IPS-18c (cell line): ENCODE measurements around the gene PCAT7.
A peak's percentile ranks its signal among the peaks of the same experiment; 100 is the strongest.
"Not testable (repeated sequence)": the region's sequence is repeated elsewhere in the genome, so short reads cannot be mapped to it uniquely, and the experiment has no call there.

Source experiments
- H3K4me3 ChIP-seq: 2 replicates; pipeline ENCODE4 v1.7.0; 2013; ENCODE audit warnings: low read depth, mild to moderate bottlenecking, low read length, moderate library complexity; ENCODE audit not compliant: insufficient read depth
- H3K9me3 ChIP-seq: one replicate; pipeline ENCODE4 v1.6.1; 2013; ENCODE audit warnings: mild to moderate bottlenecking, low read length, moderate library complexity; ENCODE audit not compliant: control insufficient read depth, insufficient read depth

Gene PCAT7

DNA sequence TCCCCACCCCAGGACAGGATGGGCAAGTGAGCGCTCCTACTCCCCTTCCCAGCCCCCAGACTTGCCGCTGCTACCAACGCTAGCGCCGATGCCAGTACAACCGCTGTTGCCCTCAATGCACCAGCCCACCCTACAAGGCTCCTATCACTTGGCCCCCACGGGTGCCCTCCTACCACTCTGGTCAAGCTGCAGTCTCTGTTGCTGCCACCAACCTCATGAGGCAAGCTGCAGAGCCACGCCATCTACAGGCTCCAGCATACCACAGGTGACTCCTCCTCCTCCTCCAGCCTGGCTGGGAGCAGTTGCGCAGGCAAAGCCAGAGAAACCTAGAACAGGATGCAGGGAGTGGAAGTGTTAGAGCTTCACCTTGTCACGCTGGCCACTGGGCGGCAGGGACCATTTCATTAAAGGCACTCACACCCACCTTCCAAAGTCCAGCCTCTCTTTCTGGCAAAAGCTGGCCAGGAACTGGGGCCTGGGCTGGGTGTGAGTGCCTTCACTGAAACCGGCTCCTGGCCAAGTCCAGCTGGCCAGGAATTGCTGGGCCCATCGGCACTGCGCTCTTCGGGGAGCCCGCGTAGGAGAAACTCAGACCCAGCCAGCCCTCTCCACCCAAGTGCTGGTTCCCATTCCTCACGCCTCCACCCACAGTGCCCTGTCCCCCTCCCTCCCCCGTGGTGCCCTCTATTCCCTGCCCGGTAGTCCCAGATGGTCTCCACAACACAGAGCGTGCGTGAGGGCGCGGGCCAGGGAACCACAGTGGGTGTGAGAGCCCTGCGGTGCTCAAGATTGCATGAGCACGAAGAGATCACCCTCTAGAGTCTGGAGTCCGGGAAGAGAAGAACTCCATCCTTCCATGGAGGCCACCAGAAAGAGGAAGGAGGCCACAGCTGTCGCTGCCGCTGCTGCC, 1.6 kb upstream of the PCAT7 start:
- H3K9me3 ChIP-seq, result no peaks in the 10 kb centered on the region
- peak overlapping the region; percentile 87; the same call in 1 of the 2 replicates for H3K4me3 ChIP-seq

DNA sequence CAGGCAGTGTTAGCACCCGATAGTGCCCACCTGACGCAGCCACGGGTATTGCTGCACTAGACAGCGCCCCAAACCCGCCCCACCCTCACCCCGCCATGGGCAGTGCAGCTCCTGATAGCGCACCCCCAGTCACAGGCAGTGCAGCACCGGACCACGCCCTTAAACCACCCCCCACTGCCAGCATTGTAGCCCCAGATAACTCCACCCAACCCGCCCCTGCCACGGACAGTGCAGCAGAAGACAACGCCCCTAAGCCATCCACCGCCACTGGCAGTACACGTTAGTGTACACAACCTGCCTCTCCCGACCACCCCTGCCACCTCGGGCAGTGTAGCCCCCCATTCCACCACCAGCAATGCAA, 825 bp upstream of the PCAT7 start:
- Histone ChIP-seq H3K9me3 (no peaks in the 10 kb centered on the region), H3K4me3 (peak overlapping the region; percentile 87)

DNA sequence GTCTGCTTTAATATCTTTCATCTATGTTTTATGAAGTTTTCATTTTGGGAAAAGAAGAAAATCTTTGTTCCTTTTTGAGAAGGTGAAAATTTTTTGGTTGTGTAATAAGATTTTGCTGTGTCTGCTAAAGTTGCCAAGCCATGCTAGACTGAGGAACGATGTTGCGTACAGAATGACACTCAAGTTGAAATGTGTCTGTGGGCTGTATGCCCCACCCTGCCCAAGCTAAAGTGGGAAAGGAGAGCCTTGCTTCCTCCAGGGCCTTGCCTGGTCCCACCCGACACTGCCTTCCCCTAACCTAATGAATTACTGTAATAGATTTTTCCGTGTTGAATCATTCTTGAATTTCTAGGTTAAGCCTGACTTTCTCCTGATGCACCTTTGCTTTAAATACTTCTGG, 2.5 kb downstream of the PCAT7 start:
- Histone ChIP-seq H3K4me3 (no peak overlapping the region), H3K9me3 (no peaks in the 10 kb centered on the region)

DNA sequence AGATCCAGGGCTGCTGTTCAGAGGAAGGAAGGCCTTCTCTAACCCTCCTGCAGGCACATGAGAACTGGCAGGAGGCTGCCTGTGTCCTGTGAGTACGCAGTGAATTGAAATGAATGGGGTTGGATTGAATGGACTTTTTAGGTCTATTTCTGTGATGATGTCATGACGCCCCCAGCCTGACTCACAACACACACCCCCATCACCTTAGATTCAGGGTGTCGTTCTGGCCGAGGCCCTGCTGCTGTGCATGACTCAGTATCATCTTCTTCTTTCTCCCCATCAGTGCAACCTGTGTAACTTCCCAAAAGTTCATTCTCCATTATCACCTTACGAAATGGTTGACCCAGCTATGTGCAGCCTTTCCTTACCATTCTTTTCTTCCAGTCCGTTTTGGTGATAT, 5.4 kb downstream of the PCAT7 start:
- H3K9me3 ChIP-seq, result no peaks in the 10 kb centered on the region
- H3K4me3 ChIP-seq, result no peak overlapping the region

- Histone ChIP-seq H3K4me3 (no peak overlapping the region), H3K9me3 (no peaks in the 10 kb centered on the region)
Measured at GRCh38 chr9:94563548-94563947, 8.7 kb downstream of the PCAT7 start.

GRCh38 chr9:94564279-94564678, 9.4 kb downstream of the PCAT7 start:
- H3K4me3 ChIP-seq, H3K9me3 ChIP-seq: not testable (repeated sequence)

- Histone ChIP-seq H3K4me3 (no peak overlapping the region), H3K9me3 (no peaks in the 10 kb centered on the region)
Measured at GRCh38 chr9:94566550-94566949, 11.7 kb downstream of the PCAT7 start.

GRCh38 chr9:94567271-94567670, 12.4 kb downstream of the PCAT7 start:
- Histone ChIP-seq H3K4me3 (no peak overlapping the region), H3K9me3 (no peaks in the 10 kb centered on the region)

GRCh38 chr9:94568250-94568889, 13.5 kb downstream of the PCAT7 start:
- Histone ChIP-seq H3K9me3 (no peaks in the 10 kb centered on the region), H3K4me3 (no peak overlapping the region)

- H3K9me3 ChIP-seq, result no peaks in the 10 kb centered on the region
- H3K4me3 ChIP-seq, result no peak overlapping the region
Measured at GRCh38 chr9:94568972-94569712, 14.3 kb downstream of the PCAT7 start.

- H3K9me3 ChIP-seq, result no peaks in the 10 kb centered on the region
- H3K4me3 ChIP-seq, result no peak overlapping the region
Measured at GRCh38 chr9:94576131-94576530, 21.2 kb downstream of the PCAT7 start.

- H3K9me3 ChIP-seq, result no peaks in the 10 kb centered on the region
- H3K4me3 ChIP-seq, result no peak overlapping the region
Measured at GRCh38 chr9:94577036-94577435, 22.2 kb downstream of the PCAT7 start.

- Histone ChIP-seq H3K9me3 (no peaks in the 10 kb centered on the region), H3K4me3 (no peak overlapping the region)
Measured at GRCh38 chr9:94577571-94577970, 22.7 kb downstream of the PCAT7 start.

DNA sequence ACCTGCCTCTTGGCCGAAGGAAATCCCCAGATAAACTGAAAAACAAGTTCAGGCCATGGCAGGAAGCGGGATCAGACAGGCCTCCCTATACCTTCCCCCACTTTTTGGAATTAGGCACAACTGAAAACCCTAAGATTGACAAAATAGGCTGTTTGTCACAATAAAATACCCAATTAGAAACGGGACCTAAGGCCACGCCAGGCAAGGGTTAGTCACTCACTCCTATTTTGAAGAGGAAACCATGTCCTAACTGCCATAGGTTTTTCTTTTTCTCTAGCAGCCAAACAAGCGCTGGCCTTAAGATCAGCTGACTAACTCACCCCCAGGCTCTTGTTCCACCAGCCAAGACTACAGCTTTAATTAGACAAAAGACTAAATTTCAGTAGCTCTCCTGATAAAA, 26.8 kb downstream of the PCAT7 start:
- no peak overlapping the region for H3K4me3 ChIP-seq
- H3K9me3 ChIP-seq, result no peaks in the 10 kb centered on the region

DNA sequence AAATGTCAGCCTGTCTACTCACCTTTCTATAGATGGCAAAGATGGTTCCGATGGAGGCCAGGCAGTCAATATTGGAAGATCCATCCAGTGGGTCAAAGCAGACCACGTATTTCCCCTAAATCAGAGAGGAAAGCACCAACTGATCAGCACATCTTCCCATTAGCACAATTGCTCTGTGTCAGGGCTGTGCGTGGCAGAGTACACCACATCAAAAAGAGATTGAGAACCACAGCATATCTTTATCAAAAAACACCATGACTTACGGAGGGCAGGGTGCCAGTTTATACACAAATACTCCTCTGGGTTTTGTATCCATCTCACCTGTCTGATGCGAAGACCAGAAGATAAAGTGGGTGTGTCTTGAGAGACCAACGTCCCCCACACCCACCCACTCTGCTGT, 29.7 kb downstream of the PCAT7 start:
- no peak overlapping the region for H3K4me3 ChIP-seq
- no peaks in the 10 kb centered on the region for H3K9me3 ChIP-seq

- Histone ChIP-seq H3K4me3 (no peak overlapping the region), H3K9me3 (no peaks in the 10 kb centered on the region)
Measured at GRCh38 chr9:94586316-94586715, 31.4 kb downstream of the PCAT7 start.

DNA sequence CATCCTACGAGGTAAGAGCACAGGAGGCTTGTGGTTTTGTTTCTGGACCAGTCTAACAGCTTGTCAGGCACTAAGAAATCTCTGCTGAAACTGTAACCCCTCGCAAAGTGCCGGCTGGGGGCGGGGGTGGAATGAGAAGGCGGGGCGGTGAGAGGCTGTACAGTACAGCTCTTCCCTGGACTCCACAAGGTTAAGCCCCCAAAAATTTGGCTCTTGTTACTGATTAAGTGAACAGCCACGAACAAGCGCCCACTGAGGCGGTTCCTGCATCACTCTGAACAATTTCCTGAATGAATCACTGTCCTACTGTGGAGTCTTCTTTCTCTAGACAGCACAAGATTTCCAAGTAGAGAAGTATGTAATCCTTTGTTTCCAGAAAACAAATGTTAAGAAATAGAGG, 31.9 kb downstream of the PCAT7 start:
- Histone ChIP-seq H3K9me3 (no peaks in the 10 kb centered on the region), H3K4me3 (no peak overlapping the region)

DNA sequence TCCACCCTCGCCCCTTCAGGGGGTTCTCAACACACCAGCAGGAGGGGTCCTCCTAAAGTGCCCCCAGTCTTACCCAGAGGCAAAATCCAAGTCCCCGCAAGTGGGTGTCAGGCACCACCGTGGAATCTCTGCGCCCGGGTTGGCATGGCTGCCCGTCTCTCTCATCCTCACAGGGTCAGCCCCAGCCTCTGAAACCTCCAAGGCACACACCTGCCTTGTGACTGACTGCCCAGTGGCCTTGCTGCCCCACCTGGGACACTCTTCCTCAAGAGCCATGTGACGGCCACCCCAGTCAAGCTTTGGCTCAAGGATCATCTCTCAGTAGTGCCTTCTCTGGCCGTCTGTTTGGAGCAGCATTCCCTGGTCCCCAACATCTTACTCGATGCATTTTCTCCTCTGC, 33.8 kb downstream of the PCAT7 start:
- H3K4me3 ChIP-seq, result no peak overlapping the region
- H3K9me3 ChIP-seq, result no peaks in the 10 kb centered on the region
